ELR (cell line): ENCODE data around the gene ABCA3.
"Not testable (repeated sequence)": the region's sequence is repeated elsewhere in the genome, so short reads cannot be mapped to it uniquely, and the experiment has no call there.

ENCODE experiments used
- DNase-seq: peaks from one replicate; pipeline ENCODE4 v3.0.0-alpha.2; 2015; ENCODE audit warnings: low read depth

Gene ABCA3

GRCh38 chr16:2340564-2341455 is at the start of gene ABCA3:
TSS of gene ABCA3 (minus strand) at chr16:2340728. CDS start at chr16:2326466, 14,262 bp downstream.
- DNase-seq = peak; percentile 81

- peak; percentile 62 for DNase-seq
Measured at GRCh38 chr16:2388875-2389433, 48.4 kb upstream of the ABCA3 start.

- DNase-seq = no peak
Measured at GRCh38 chr16:2388139-2388874, 47.8 kb upstream of the ABCA3 start.

GRCh38 chr16:2386990-2387389 is 46.5 kb upstream of the ABCA3 start:
- DNase-seq = peak; percentile 16

- not testable (repeated sequence) for DNase-seq
Measured at GRCh38 chr16:2385982-2386381, 45.5 kb upstream of the ABCA3 start.

GRCh38 chr16:2385190-2385836 is 44.8 kb upstream of the ABCA3 start:
- peak; percentile 12 for DNase-seq

- DNase-seq = no peak
Measured at GRCh38 chr16:2384426-2384825, 43.9 kb upstream of the ABCA3 start.

- no peak for DNase-seq
Measured at GRCh38 chr16:2383501-2383900, 43.0 kb upstream of the ABCA3 start.

GRCh38 chr16:2374644-2375043 is 34.1 kb upstream of the ABCA3 start:
- no peak for DNase-seq

GRCh38 chr16:2373176-2373575 is 32.6 kb upstream of the ABCA3 start:
- DNase-seq = no peak

GRCh38 chr16:2372684-2373083 is 32.2 kb upstream of the ABCA3 start:
- DNase-seq = no peak

GRCh38 chr16:2371421-2371820 is 30.9 kb upstream of the ABCA3 start:
- no peak for DNase-seq

GRCh38 chr16:2370721-2371120 is 30.2 kb upstream of the ABCA3 start:
- DNase-seq = peak; percentile 10

- no peak for DNase-seq
Measured at GRCh38 chr16:2366660-2367309, 26.3 kb upstream of the ABCA3 start.

GRCh38 chr16:2365397-2366294 is 25.1 kb upstream of the ABCA3 start:
- peak; percentile 61 for DNase-seq

GRCh38 chr16:2364638-2365210 is 24.2 kb upstream of the ABCA3 start:
- no peak for DNase-seq

GRCh38 chr16:2362218-2362617 is 21.7 kb upstream of the ABCA3 start:
- DNase-seq = no peak

GRCh38 chr16:2361129-2361528 is 20.6 kb upstream of the ABCA3 start:
- DNase-seq = no peak

- no peak for DNase-seq
Measured at GRCh38 chr16:2359919-2360318, 19.4 kb upstream of the ABCA3 start.

GRCh38 chr16:2358811-2359210 is 18.3 kb upstream of the ABCA3 start:
- DNase-seq = no peak
